ENCODE results near the gene ADORA2A.

The ADORA2A gene

GRCh38 chr22:24427500-24428164 lies at the start of gene ADORA2A:
TSS of gene ADORA2A (plus strand) at chr22:24427599. CDS start at chr22:24433405, 5,806 bp downstream.
- DNase-seq (ENCODE audit: low read depth): no peak
- H3K4me3 ChIP-seq (ENCODE audit: low read depth, low read length): no peak within 1 kb of the TSS

DNA sequence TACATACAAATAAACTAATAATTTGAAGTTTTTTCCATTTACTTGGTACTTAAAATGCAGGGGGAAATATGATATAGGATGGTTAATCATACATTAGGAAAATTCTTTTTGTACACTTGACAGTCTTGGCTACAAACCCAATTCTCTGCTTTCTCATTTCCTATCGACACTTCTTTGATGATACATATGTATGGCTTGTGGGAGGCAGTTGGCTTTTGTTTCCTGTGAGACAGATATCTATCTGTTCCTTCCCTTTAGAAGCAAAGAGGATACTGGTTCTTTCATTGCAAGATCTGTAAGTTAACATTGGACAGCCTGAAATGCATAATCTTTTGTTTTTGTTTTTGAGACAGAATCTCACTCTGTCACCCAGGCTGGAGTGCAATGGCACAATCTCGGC lies 47.9 kb upstream of the ADORA2A start:
- no peak overlapping the region for H3K4me3 ChIP-seq (ENCODE audit: low read depth, low read length)
- no peak for DNase-seq (ENCODE audit: low read depth)

GRCh38 chr22:24380220-24380904 lies 47.0 kb upstream of the ADORA2A start:
- DNase-seq (ENCODE audit: low read depth): no peak
- no peak overlapping the region for H3K4me3 ChIP-seq (ENCODE audit: low read depth, low read length)

DNA sequence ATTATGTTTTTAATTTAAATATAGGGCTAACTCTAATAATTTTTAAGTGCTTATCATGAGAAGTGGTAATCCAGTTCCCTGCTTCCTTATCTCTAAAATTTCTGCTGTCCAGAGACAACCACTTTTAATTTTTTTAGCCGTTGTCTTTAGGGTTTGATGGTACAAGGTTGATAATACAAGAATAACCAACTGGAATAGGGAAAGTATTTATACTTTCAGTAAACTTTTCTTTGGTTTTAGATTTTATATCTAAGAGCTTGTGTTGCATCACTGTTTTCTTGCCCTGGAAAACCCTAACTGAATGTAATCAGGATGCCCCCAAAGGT lies 46.5 kb upstream of the ADORA2A start:
- no peak for DNase-seq (ENCODE audit: low read depth)
- H3K4me3 ChIP-seq (ENCODE audit: low read depth, low read length): no peak overlapping the region

GRCh38 chr22:24383061-24383460 lies 44.3 kb upstream of the ADORA2A start:
- no peak for DNase-seq (ENCODE audit: low read depth)
- H3K4me3 ChIP-seq (ENCODE audit: low read depth, low read length): no peak overlapping the region

DNA sequence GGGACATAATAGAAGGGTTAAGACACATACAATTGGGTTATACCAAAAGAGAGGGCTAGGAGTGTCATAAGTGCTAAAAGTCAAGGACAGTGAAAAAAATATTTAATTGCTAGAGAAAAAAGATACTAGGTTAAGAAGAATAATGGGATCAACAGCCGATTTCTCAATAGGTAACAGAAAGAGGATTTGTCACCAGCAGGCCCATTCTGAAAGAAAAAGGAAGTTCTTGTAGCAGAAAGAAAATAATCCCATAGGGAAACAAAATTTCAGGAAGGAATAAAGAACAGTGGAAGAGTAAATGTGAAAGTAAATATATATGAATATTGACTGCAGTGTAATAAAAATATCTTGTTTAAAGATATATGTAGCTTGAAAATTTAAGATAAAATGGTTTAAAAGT lies 43.3 kb upstream of the ADORA2A start:
- DNase-seq (ENCODE audit: low read depth): no peak
- H3K4me3 ChIP-seq (ENCODE audit: low read depth, low read length): no peak overlapping the region

DNA sequence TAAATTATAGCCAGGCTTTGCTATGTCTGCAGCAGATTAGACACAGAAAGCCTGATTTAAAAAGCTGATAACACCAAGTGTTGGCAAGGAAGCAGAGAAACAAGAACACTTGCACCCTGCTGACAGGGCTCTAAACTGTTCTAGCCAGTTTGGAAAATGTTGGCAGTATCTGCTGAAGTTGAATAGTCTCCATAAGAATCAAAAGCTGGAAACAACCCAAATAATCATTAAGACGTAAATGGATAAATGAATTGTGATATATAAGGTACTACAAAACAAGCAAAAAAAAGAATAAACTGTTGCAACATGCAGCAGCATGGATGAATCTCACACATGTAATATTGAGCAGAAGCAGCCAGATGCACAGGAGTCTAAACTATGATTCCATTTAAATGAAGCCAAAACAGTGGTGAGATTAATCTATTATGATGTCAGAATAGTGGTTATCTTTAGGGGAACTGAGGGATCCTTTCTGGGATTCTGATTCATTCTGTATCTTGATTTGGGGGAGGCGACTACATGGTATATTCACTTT lies 40.4 kb upstream of the ADORA2A start:
- H3K4me3 ChIP-seq (ENCODE audit: low read depth, low read length): no peak overlapping the region
- DNase-seq (ENCODE audit: low read depth): no peak

DNA sequence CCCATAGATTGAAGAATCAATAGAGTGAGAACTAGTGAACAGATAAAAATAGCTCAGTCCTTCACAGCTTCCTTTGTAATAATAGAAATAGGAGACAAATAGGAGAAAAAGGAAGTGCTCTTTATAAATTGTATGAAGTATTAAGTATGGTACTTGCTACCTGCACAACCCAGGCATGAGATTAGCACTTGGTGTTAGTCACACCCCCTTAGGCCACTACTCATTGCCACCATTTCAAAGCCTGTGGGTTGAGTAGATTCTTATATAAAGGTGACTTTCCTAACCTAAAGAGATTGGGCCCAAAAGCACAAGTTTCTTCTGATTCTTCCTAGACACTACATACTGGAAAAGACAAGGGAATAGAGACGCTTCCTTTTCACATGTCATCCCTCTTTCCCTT lies 37.7 kb upstream of the ADORA2A start:
- no peak overlapping the region for H3K4me3 ChIP-seq (ENCODE audit: low read depth, low read length)
- no peak for DNase-seq (ENCODE audit: low read depth)

- H3K4me3 ChIP-seq (ENCODE audit: low read depth, low read length): no peak overlapping the region
- no peak for DNase-seq (ENCODE audit: low read depth)
These were observed 37.2 kb upstream of the ADORA2A start for GRCh38 chr22:24390156-24390555.

- peak; percentile 53 for DNase-seq (ENCODE audit: low read depth)
- no peak overlapping the region for H3K4me3 ChIP-seq (ENCODE audit: low read depth, low read length)
These were observed 36.8 kb upstream of the ADORA2A start for GRCh38 chr22:24390576-24390975.

- no peak overlapping the region for H3K4me3 ChIP-seq (ENCODE audit: low read depth, low read length)
- DNase-seq (ENCODE audit: low read depth): no peak
These were observed 35.6 kb upstream of the ADORA2A start for GRCh38 chr22:24391836-24392217.

GRCh38 chr22:24392218-24392931 lies 35.0 kb upstream of the ADORA2A start:
- no peak for DNase-seq (ENCODE audit: low read depth)
- no peak overlapping the region for H3K4me3 ChIP-seq (ENCODE audit: low read depth, low read length)

DNA sequence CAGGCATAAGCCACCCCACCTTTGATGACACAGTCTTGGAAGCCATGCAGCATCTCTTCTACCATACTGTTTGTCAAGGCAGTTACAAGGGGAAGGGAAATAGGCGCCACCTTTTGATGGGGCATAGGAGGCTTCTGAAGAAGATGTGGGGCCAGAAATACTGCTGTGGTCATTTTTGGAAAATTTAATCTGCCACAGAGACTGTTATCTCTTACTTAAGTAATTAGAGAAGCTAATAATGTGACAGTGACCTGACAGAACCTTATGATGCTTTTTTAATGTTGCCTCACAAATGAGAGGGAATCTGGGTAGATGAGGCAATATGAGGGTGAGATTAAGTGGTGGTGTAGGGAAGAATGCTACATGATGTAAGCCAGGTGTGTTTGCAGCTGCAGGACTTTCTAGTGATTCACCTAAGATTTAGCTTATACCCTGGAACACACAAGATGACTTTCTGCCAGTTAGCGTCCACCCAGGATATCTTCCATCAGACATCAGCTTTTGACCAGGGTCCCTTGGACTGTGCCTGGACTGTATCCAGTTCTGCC lies 34.3 kb upstream of the ADORA2A start:
- no peak overlapping the region for H3K4me3 ChIP-seq (ENCODE audit: low read depth, low read length)
- no peak for DNase-seq (ENCODE audit: low read depth)

DNA sequence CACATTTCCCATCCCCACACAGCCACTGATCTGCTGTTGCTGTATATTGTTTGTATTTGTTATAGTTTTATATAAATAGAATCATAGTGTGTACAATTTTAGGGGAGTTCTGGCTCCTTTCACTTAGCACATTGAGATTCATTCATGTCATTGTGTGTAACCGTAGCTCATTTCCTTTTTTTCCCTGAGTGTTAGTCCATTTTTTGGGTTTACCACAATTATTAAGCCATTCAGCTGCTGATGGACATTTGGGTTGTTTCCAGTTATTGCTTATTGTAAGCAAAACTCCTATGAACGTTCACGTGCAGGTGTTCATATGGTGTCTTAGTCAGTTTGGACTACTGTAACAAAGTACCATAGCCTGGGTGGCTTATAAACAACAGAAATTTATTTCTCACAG lies 33.6 kb upstream of the ADORA2A start:
- H3K4me3 ChIP-seq (ENCODE audit: low read depth, low read length): no peak overlapping the region
- no peak for DNase-seq (ENCODE audit: low read depth)

- H3K4me3 ChIP-seq (ENCODE audit: low read depth, low read length): no peak overlapping the region
- DNase-seq (ENCODE audit: low read depth): no peak
These were observed 33.1 kb upstream of the ADORA2A start for GRCh38 chr22:24394254-24394653.

GRCh38 chr22:24398409-24398808 lies 29.0 kb upstream of the ADORA2A start:
- no peak overlapping the region for H3K4me3 ChIP-seq (ENCODE audit: low read depth, low read length)
- no peak for DNase-seq (ENCODE audit: low read depth)

GRCh38 chr22:24400034-24400725 lies 27.2 kb upstream of the ADORA2A start:
- H3K4me3 ChIP-seq (ENCODE audit: low read depth, low read length): no peak overlapping the region
- DNase-seq (ENCODE audit: low read depth): no peak

GRCh38 chr22:24400726-24401596 lies 26.4 kb upstream of the ADORA2A start:
- no peak overlapping the region for H3K4me3 ChIP-seq (ENCODE audit: low read depth, low read length)
- DNase-seq (ENCODE audit: low read depth): no peak

DNA sequence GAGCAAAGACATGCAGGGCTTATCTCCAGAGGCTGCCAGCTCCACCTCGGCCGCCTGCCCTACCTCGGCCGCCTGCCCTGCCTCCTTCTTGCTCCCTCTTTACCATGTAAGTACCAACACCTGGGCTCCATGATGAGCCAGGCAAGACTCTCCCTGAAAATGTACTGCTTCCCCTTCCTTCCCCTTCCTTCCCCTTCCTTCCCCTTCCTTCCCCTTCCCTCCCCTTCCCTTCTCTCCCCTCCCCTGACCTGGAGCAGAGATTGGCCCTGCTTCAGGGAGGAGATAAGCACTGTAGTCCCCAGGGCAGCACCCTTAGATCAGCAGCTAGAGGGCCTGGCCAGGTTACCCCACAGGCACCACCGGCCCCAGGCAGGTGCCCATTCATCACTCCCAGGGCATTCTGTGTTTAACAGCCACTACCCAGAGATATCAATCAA lies 25.4 kb upstream of the ADORA2A start:
- DNase-seq (ENCODE audit: low read depth): no peak
- no peak overlapping the region for H3K4me3 ChIP-seq (ENCODE audit: low read depth, low read length)
